SU-DHL-6 (cell line): ENCODE data around the gene UVSSA.
"Not testable (repeated sequence)": the region's sequence is repeated elsewhere in the genome, so short reads cannot be mapped to it uniquely, and the experiment has no call there.

Source experiments
- CTCF ChIP-seq: fragments of 200-600 bp; sonication (generic); IDR thresholded peaks from one replicate; pipeline ENCODE4 v1.5.1; 2017; ENCODE audit warnings: antibody characterized with exemption, mild to moderate bottlenecking, low read length, moderate library complexity; ENCODE audit not compliant: insufficient read depth, poor library complexity, severe bottlenecking
- EZH2phosphoT487 ChIP-seq: fragments of 200-600 bp; sonication (generic), shearing (Covaris generic); conservative IDR thresholded peaks from 2 replicates; pipeline ENCODE4 v1.6.1; 2018; ENCODE audit warnings: mild to moderate bottlenecking, antibody characterized with exemption, low read length, moderate library complexity, mixed read lengths

DNA sequence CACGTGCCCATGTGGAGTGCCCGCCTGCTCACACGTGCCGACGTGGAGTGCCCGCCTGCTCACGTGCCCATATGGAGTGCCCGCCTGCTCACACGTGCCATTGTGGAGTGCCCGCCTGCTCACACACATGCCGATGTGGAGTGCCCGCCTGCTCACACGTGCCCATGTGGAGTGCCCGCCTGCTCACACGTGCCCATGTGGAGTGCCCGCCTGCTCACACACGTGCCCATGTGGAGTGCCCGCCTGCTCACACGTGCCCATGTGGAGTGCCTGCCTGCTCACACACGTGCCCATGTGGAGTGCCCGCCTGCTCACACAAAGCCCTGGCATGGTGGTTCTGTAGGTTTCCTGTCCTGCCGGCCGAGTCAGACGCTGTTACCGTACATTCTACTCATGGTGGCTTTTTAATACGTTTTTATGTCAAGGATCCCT is 48.4 kb downstream of the UVSSA start:
- not testable (repeated sequence) for TF ChIP-seq EZH2phosphoT487, CTCF
